HG03342 (cell line): ENCODE measurements around the gene FBXO28.

Experiments used
- ATAC-seq: cut with Tn5 transposase; IDR thresholded peaks from one replicate; pipeline ENCODE4 v1.9.1; 2021; ENCODE audit warnings: mild to moderate bottlenecking, moderate library complexity; ENCODE audit not compliant: unreplicated experiment

FBXO28 gene

GRCh38 chr1:224095339-224095738 lies 18.6 kb upstream of the FBXO28 start:
- no peak for ATAC-seq

GRCh38 chr1:224095867-224096266 lies 18.0 kb upstream of the FBXO28 start:
- ATAC-seq: no peak

GRCh38 chr1:224096773-224097172 lies 17.1 kb upstream of the FBXO28 start:
- no peak for ATAC-seq

GRCh38 chr1:224098007-224098406 lies 15.9 kb upstream of the FBXO28 start:
- no peak for ATAC-seq

- ATAC-seq: peak; percentile 84
Measured at GRCh38 chr1:224106568-224107281, 7.2 kb upstream of the FBXO28 start.

GRCh38 chr1:224107282-224107625 lies 6.7 kb upstream of the FBXO28 start:
- ATAC-seq: no peak

- no peak for ATAC-seq
Measured at GRCh38 chr1:224108991-224109390, 4.9 kb upstream of the FBXO28 start.

GRCh38 chr1:224109981-224110380 lies 3.9 kb upstream of the FBXO28 start:
- ATAC-seq: no peak

- no peak for ATAC-seq
Measured at GRCh38 chr1:224113005-224113404, 906 bp upstream of the FBXO28 start.

GRCh38 chr1:224113545-224113917 lies 380 bp upstream of the FBXO28 start:
- peak; percentile 16 for ATAC-seq

GRCh38 chr1:224114787-224115175 lies 870 bp downstream of the FBXO28 start:
- ATAC-seq: no peak

- peak; percentile 39 for ATAC-seq
Measured at GRCh38 chr1:224116131-224116530, 2.2 kb downstream of the FBXO28 start.

GRCh38 chr1:224118688-224119087 lies 4.8 kb downstream of the FBXO28 start:
- no peak for ATAC-seq

GRCh38 chr1:224123136-224123535 lies 9.2 kb downstream of the FBXO28 start:
- no peak for ATAC-seq

GRCh38 chr1:224124220-224124619 lies 10.3 kb downstream of the FBXO28 start:
- ATAC-seq: no peak

GRCh38 chr1:224127925-224128819 lies 14.3 kb downstream of the FBXO28 start:
- ATAC-seq: no peak

GRCh38 chr1:224131253-224131652 lies 17.3 kb downstream of the FBXO28 start:
- ATAC-seq: no peak

- ATAC-seq: no peak
Measured at GRCh38 chr1:224132901-224133300, 19.0 kb downstream of the FBXO28 start.

GRCh38 chr1:224133741-224134299 lies 19.9 kb downstream of the FBXO28 start:
- no peak for ATAC-seq

- ATAC-seq: no peak
Measured at GRCh38 chr1:224137518-224137917, 23.6 kb downstream of the FBXO28 start.

- ATAC-seq: no peak
Measured at GRCh38 chr1:224138198-224138597, 24.3 kb downstream of the FBXO28 start.

GRCh38 chr1:224141693-224142092 lies 27.8 kb downstream of the FBXO28 start:
- ATAC-seq: no peak
